Ectodermal cell (in vitro differentiated cells): ENCODE data around the gene COL9A2.

ENCODE experiments used
- H3K27ac ChIP-seq: 2 replicates; pipeline ENCODE4 v1.7.0; 2013; ENCODE audit warnings: mild to moderate bottlenecking, low read depth, low read length; ENCODE audit not compliant: insufficient read depth, poor library complexity, severe bottlenecking
- H3K27me3 ChIP-seq: 2 replicates; pipeline ENCODE4 v1.7.0; 2013; ENCODE audit warnings: mild to moderate bottlenecking, low read length; ENCODE audit not compliant: insufficient read depth, control insufficient read depth, poor library complexity, severe bottlenecking
- H3K36me3 ChIP-seq: one replicate; pipeline ENCODE4 v1.7.0; 2013; ENCODE audit warnings: low read length; ENCODE audit not compliant: control insufficient read depth, insufficient read depth
- H3K4me1 ChIP-seq: one replicate; pipeline ENCODE4 v1.7.0; 2013; ENCODE audit warnings: low read length; ENCODE audit not compliant: control insufficient read depth, insufficient read depth
- H3K4me3 ChIP-seq: 2 replicates; pipeline ENCODE4 v1.7.0; 2013; ENCODE audit warnings: low read depth, low read length, control low read depth; ENCODE audit not compliant: insufficient read depth
- H3K9me3 ChIP-seq: 2 replicates; pipeline ENCODE4 v1.7.0; 2013; ENCODE audit warnings: mild to moderate bottlenecking, low read length, moderate library complexity; ENCODE audit not compliant: control insufficient read depth
- WGBS, 2 experiments: methylation state at CpG; one replicate each; pipeline ENCODE4 v1.1.7; 2013; ENCODE audit warnings: missing lambda C conversion rate in 2 of 2; 5-methylcytosine and 5-hydroxymethylcytosine counted together

The COL9A2 gene

DNA sequence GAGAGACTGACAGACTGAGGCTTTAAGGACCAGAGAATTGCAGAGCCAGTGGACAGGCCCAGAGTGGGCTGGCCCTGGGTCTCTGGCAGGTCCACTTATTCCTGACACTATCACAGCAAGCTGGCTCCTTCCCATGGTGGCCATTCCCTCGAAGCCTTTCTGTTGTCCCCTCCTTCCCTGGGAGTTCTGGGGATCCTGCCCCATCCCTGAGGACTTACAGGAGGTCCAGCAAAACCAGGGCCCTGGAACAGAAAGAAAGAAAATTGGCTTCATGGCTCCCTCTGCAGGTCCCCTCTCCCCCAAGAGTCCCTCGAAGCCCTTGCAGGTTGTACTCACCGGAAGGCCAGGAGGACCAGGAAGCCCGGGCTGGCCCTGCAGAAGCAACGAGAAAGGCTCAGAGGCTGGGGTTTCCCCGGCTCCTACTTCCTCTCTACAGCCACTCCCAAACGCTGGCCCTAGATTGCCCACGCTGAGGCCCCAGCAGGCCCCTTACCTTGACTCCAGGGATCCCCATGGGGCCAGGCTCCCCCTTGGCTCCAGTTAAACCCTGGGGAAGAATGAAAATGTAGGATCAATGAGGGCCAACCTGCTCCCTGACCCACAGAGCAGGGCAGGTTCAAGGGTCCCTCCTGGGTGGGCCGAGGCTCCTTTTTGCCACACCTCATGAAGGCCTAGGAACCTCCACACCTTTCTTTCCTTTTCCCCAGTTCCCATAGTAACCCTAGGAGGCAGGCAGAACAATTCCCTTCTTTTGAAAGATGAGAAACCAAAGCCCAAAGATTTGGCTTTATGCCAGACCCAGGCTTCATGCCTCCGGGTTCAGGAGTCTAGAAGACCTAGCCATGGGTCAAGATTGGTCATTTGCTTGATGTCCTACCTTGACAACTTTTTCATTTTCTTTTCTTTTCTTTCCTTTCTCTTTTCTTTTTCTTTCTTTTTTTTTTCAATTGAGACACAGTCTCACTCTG is 4.6 kb downstream of the COL9A2 start:
- Histone ChIP-seq H3K4me1 (peaks cover 19% of the 10 kb centered on the region), H3K27me3 (peaks cover 22% of the 10 kb centered on the region), H3K4me3 (no peak overlapping the region), H3K36me3 (no peaks in the 10 kb centered on the region), H3K9me3 (no peaks in the 10 kb centered on the region), H3K27ac (no peak overlapping the region)
- 76 to 79% methylated on average over 10 of the region's 10 CpGs for WGBS, 2 experiments

- 92 to 97% methylated on average over 5 of the region's 5 CpGs for WGBS, 2 experiments
- H3K36me3 ChIP-seq = no peaks in the 10 kb centered on the region
- H3K27ac ChIP-seq = no peak overlapping the region
- peaks cover 14% of the 10 kb centered on the region for H3K27me3 ChIP-seq
- no peak overlapping the region for H3K4me3 ChIP-seq
- H3K4me1 ChIP-seq = peaks cover 19% of the 10 kb centered on the region
- H3K9me3 ChIP-seq = no peaks in the 10 kb centered on the region
These were observed 5.4 kb downstream of the COL9A2 start for GRCh38 chr1:40311692-40312091.

- WGBS, 2 experiments = 86 to 87% methylated on average over 22 of the region's 22 CpGs
- Histone ChIP-seq H3K4me1 (peaks cover 19% of the 10 kb centered on the region), H3K4me3 (no peak overlapping the region), H3K27me3 (peaks cover 8% of the 10 kb centered on the region), H3K36me3 (no peaks in the 10 kb centered on the region), H3K9me3 (no peaks in the 10 kb centered on the region), H3K27ac (no peak overlapping the region)
These were observed 6.0 kb downstream of the COL9A2 start for GRCh38 chr1:40310983-40311642.

DNA sequence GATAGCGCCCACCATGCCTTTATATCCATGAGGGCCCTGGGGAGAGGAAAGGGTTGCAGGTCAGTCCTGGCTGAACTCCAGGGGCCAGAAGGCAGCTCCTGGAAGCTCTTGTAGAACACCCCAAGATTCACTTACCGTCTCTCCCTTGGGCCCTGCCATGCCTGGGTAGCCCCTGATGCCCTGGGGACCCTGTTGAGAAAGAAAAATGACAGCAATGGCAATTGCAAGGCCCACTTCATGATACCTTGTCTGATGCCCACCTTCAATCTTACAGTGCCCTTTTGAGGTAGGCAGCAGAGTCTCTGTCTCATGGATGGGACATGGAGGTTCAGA is 7.0 kb downstream of the COL9A2 start:
- 91 to 96% methylated on average over 2 of the region's 2 CpGs for WGBS, 2 experiments

GRCh38 chr1:40309374-40310128 is 7.5 kb downstream of the COL9A2 start:
- no peaks in the 10 kb centered on the region for H3K9me3 ChIP-seq
- peaks cover 15% of the 10 kb centered on the region for H3K4me1 ChIP-seq
- H3K36me3 ChIP-seq = no peaks in the 10 kb centered on the region
- H3K27ac ChIP-seq = no peak overlapping the region
- no peaks in the 10 kb centered on the region for H3K27me3 ChIP-seq
- H3K4me3 ChIP-seq = no peak overlapping the region
- 74 to 92% methylated on average over 7 to 8 of the region's 8 CpGs for WGBS, 2 experiments

More for the DNA sequence above, 7.0 kb downstream of the COL9A2 start:
- Histone ChIP-seq H3K9me3 (no peaks in the 10 kb centered on the region), H3K27ac (no peak overlapping the region), H3K4me1 (peaks cover 19% of the 10 kb centered on the region), H3K27me3 (no peaks in the 10 kb centered on the region), H3K36me3 (no peaks in the 10 kb centered on the region), H3K4me3 (no peak overlapping the region)

DNA sequence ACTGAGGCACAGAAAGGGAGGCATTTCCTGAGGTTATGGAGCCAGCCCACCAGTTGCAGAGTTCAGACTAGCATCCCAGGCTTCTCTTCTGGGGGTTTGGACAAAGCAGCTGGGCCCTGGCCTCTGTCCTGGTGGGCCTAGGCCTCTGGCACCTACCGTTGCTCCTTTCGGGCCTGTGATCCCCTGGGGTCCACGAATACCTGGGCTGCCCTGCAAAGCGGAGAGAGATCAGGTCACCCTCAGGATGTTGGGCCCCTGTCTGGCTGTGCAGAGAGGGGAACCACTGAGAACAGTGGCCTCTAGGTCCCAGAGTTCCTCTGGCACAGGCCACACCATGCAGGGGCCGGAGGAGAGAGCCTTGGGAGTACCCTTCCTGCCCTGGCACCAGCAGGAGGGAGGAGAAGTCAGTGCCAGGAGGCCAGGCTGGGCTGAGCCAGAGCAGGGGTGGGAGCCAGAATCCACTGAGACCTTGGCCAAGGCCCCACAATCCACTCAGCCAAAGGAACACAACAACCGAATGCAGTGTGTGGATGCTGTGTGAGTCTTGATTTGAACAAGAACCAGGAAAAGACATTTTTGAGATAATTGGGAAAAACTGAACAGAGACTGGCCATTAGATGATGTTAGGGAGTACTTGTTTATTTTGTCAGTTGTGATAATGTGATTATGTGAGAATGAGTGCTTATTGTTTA is 8.9 kb downstream of the COL9A2 start:
- Histone ChIP-seq H3K36me3 (no peaks in the 10 kb centered on the region), H3K9me3 (no peaks in the 10 kb centered on the region), H3K4me3 (no peak overlapping the region), H3K4me1 (peaks cover under 1% of the 10 kb centered on the region), H3K27ac (no peak overlapping the region), H3K27me3 (no peaks in the 10 kb centered on the region)
- WGBS, 2 experiments = 85 to 87% methylated on average over 6 of the region's 6 CpGs

- H3K4me1 ChIP-seq = no peaks in the 10 kb centered on the region
- no peaks in the 10 kb centered on the region for H3K36me3 ChIP-seq
- WGBS, 2 experiments = 94 to 95% methylated on average over 6 of the region's 6 CpGs
- H3K4me3 ChIP-seq = no peak overlapping the region
- H3K27ac ChIP-seq = no peak overlapping the region
- H3K27me3 ChIP-seq = no peaks in the 10 kb centered on the region
- no peaks in the 10 kb centered on the region for H3K9me3 ChIP-seq
These were observed 9.9 kb downstream of the COL9A2 start for GRCh38 chr1:40307186-40307585.

- no peaks in the 10 kb centered on the region for H3K9me3 ChIP-seq
- H3K27me3 ChIP-seq = no peaks in the 10 kb centered on the region
- H3K36me3 ChIP-seq = no peaks in the 10 kb centered on the region
- WGBS, 2 experiments = 92 to 93% methylated on average over 4 of the region's 4 CpGs
- H3K4me1 ChIP-seq = no peaks in the 10 kb centered on the region
- H3K27ac ChIP-seq = no peak overlapping the region
- no peak overlapping the region for H3K4me3 ChIP-seq
These were observed 10.8 kb downstream of the COL9A2 start for GRCh38 chr1:40306296-40306695.

GRCh38 chr1:40305871-40306270 is 11.2 kb downstream of the COL9A2 start:
- H3K36me3 ChIP-seq = no peaks in the 10 kb centered on the region
- no peaks in the 10 kb centered on the region for H3K27me3 ChIP-seq
- H3K27ac ChIP-seq = no peak overlapping the region
- WGBS, 2 experiments = 91 to 93% methylated on average over 2 of the region's 2 CpGs
- H3K9me3 ChIP-seq = no peaks in the 10 kb centered on the region
- H3K4me1 ChIP-seq = no peaks in the 10 kb centered on the region
- no peak overlapping the region for H3K4me3 ChIP-seq
